Measurements from ENCODE around the gene ADGRV1.
"Not testable (repeated sequence)": the region's sequence is repeated elsewhere in the genome, so short reads cannot be mapped to it uniquely, and the experiment has no call there.

ADGRV1 gene

GRCh38 chr5:91038180-91038808 is 479.7 kb downstream of the ADGRV1 start:
- H3K9ac ChIP-seq (ENCODE audit: low read depth, low read length), result no peak overlapping the region; the same call in 1 of the 2 replicates
- H3K4me3 ChIP-seq (ENCODE audit: low read length), result no peak overlapping the region
- H3K27me3 ChIP-seq (ENCODE audit: insufficient read depth, low read length), result no peaks in the 10 kb centered on the region
- peak overlapping the region; percentile 9; the same call in 1 of the 2 replicates for H3K27ac ChIP-seq (ENCODE audit: low read depth, low read length)
- H3K9me3 ChIP-seq (ENCODE audit: insufficient read depth, low read depth, low read length), result no peaks in the 10 kb centered on the region; the same call in 1 of the 2 replicates
- peaks cover 23% of the 10 kb centered on the region for H3K4me1 ChIP-seq (ENCODE audit: insufficient read depth, low read length)
- H3K36me3 ChIP-seq (ENCODE audit: insufficient read depth, low read length), result 0 out of 2 replicates have a peak, but pooled peaks cover 5% of the 10 kb centered on the region
- 50% methylated on average over 2 of the region's 2 CpGs for WGBS

- peaks cover 23% of the 10 kb centered on the region for H3K4me1 ChIP-seq (ENCODE audit: insufficient read depth, low read length)
- 91% methylated on average over 1 of the region's 1 CpG for whole genome bisulfite sequencing
- H3K36me3 ChIP-seq (ENCODE audit: insufficient read depth, low read length); H3K9ac ChIP-seq (ENCODE audit: low read depth, low read length); H3K27ac ChIP-seq (ENCODE audit: low read depth, low read length); H3K27me3 ChIP-seq (ENCODE audit: insufficient read depth, low read length); H3K9me3 ChIP-seq (ENCODE audit: insufficient read depth, low read depth, low read length); H3K4me3 ChIP-seq (ENCODE audit: low read length): not testable (repeated sequence)
Measured at GRCh38 chr5:91041132-91041531, 482.5 kb downstream of the ADGRV1 start.

- no peaks in the 10 kb centered on the region for H3K27me3 ChIP-seq (ENCODE audit: insufficient read depth, low read length)
- H3K9me3 ChIP-seq (ENCODE audit: insufficient read depth, low read depth, low read length), result no peaks in the 10 kb centered on the region; the same call in 1 of the 2 replicates
- 0 out of 2 replicates have a peak, but pooled peaks cover 8% of the 10 kb centered on the region for H3K36me3 ChIP-seq (ENCODE audit: insufficient read depth, low read length)
- WGBS, result no CpG with 5 or more reads among the region's 1 CpG
- H3K4me3 ChIP-seq (ENCODE audit: low read length), result no peak overlapping the region
- H3K9ac ChIP-seq (ENCODE audit: low read depth, low read length), result no peak overlapping the region
- H3K27ac ChIP-seq (ENCODE audit: low read depth, low read length), result no peak overlapping the region
- H3K4me1 ChIP-seq (ENCODE audit: insufficient read depth, low read length), result peaks cover 18% of the 10 kb centered on the region
Measured at GRCh38 chr5:91042247-91042935, 483.8 kb downstream of the ADGRV1 start.

- no peak overlapping the region for H3K4me3 ChIP-seq (ENCODE audit: low read length)
- 0 out of 2 replicates have a peak, but pooled peaks cover 8% of the 10 kb centered on the region for H3K36me3 ChIP-seq (ENCODE audit: insufficient read depth, low read length)
- H3K9ac ChIP-seq (ENCODE audit: low read depth, low read length), result no peak overlapping the region
- 100% methylated on average over 2 of the region's 2 CpGs for WGBS
- peaks cover 13% of the 10 kb centered on the region for H3K4me1 ChIP-seq (ENCODE audit: insufficient read depth, low read length)
- no peaks in the 10 kb centered on the region; the same call in 1 of the 2 replicates for H3K9me3 ChIP-seq (ENCODE audit: insufficient read depth, low read depth, low read length)
- no peaks in the 10 kb centered on the region for H3K27me3 ChIP-seq (ENCODE audit: insufficient read depth, low read length)
- no peak overlapping the region for H3K27ac ChIP-seq (ENCODE audit: low read depth, low read length)
Measured at GRCh38 chr5:91042936-91043255, 484.3 kb downstream of the ADGRV1 start.

GRCh38 chr5:91048073-91048472 is 489.5 kb downstream of the ADGRV1 start:
- Histone ChIP-seq H3K9me3 (ENCODE audit: insufficient read depth, low read depth, low read length) (no peaks in the 10 kb centered on the region), H3K27ac (ENCODE audit: low read depth, low read length) (no peak overlapping the region), H3K36me3 (ENCODE audit: insufficient read depth, low read length) (0 out of 2 replicates have a peak, but pooled peaks cover 3% of the 10 kb centered on the region), H3K4me3 (ENCODE audit: low read length) (no peak overlapping the region), H3K27me3 (ENCODE audit: insufficient read depth, low read length) (no peaks in the 10 kb centered on the region), H3K9ac (ENCODE audit: low read depth, low read length) (no peak overlapping the region), H3K4me1 (ENCODE audit: insufficient read depth, low read length) (peaks cover 4% of the 10 kb centered on the region)

- H3K4me3 ChIP-seq (ENCODE audit: low read length), result no peak overlapping the region
- H3K4me1 ChIP-seq (ENCODE audit: insufficient read depth, low read length), result peaks cover 4% of the 10 kb centered on the region
- H3K9ac ChIP-seq (ENCODE audit: low read depth, low read length), result no peak overlapping the region
- H3K9me3 ChIP-seq (ENCODE audit: insufficient read depth, low read depth, low read length), result no peaks in the 10 kb centered on the region
- no peaks in the 10 kb centered on the region for H3K27me3 ChIP-seq (ENCODE audit: insufficient read depth, low read length)
- 0 out of 2 replicates have a peak, but pooled peaks cover 3% of the 10 kb centered on the region for H3K36me3 ChIP-seq (ENCODE audit: insufficient read depth, low read length)
- no peak overlapping the region for H3K27ac ChIP-seq (ENCODE audit: low read depth, low read length)
Measured at GRCh38 chr5:91049112-91049511, 490.5 kb downstream of the ADGRV1 start.

DNA sequence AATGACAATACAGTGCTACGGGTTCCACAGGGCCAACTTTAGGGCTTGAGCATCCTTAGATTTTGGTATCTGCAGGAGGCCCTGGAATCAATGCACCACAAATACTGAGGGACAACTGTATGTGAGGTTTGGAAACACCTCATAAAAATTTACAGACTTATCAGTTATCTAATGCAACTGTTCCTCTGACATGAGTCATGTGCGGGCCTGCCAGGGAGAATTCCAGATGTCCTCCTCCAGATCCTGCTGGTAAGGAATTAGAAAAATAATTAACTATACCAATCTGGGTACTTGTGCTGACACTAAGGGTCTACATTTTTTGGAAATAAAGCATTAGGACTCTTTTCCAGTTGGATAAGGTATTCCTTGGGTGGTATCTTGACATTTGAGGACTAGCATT is 491.2 kb downstream of the ADGRV1 start:
- Histone ChIP-seq H3K4me1 (ENCODE audit: insufficient read depth, low read length) (peaks cover 4% of the 10 kb centered on the region), H3K36me3 (ENCODE audit: insufficient read depth, low read length) (0 out of 2 replicates have a peak, but pooled peaks cover 3% of the 10 kb centered on the region), H3K4me3 (ENCODE audit: low read length) (no peak overlapping the region), H3K27ac (ENCODE audit: low read depth, low read length) (no peak overlapping the region), H3K9me3 (ENCODE audit: insufficient read depth, low read depth, low read length) (no peaks in the 10 kb centered on the region), H3K27me3 (ENCODE audit: insufficient read depth, low read length) (no peaks in the 10 kb centered on the region), H3K9ac (ENCODE audit: low read depth, low read length) (no peak overlapping the region)
- 91% methylated on average over 1 of the region's 2 CpGs for WGBS

DNA sequence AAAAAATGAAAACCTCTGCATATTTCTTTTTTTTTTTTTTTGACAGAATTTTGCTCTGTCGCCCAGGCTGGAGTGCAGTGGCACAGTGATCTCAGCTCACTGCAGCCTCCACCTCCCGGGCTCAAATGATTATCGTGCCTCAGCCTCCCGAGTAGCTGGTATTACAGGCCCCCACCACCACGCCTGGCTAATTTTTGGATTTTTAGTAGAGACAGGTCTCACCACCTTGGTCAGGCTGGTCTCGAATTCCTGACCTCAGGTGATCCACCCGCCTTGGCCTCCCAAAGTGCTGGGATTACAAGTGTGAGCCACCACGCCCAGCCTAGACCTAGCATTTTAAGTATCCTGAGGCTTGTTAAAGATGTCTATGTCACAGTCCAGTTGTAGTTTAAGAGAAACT is 493.8 kb downstream of the ADGRV1 start:
- H3K4me3 ChIP-seq (ENCODE audit: low read length); H3K27me3 ChIP-seq (ENCODE audit: insufficient read depth, low read length); H3K9me3 ChIP-seq (ENCODE audit: insufficient read depth, low read depth, low read length); H3K9ac ChIP-seq (ENCODE audit: low read depth, low read length); H3K27ac ChIP-seq (ENCODE audit: low read depth, low read length); H3K36me3 ChIP-seq (ENCODE audit: insufficient read depth, low read length); H3K4me1 ChIP-seq (ENCODE audit: insufficient read depth, low read length): not testable (repeated sequence)
- whole genome bisulfite sequencing, result 96% methylated on average over 8 of the region's 8 CpGs

- no peaks in the 10 kb centered on the region for H3K36me3 ChIP-seq (ENCODE audit: insufficient read depth, low read length)
- no peaks in the 10 kb centered on the region for H3K27me3 ChIP-seq (ENCODE audit: insufficient read depth, low read length)
- H3K4me1 ChIP-seq (ENCODE audit: insufficient read depth, low read length), result peaks cover 4% of the 10 kb centered on the region
- no peak overlapping the region for H3K27ac ChIP-seq (ENCODE audit: low read depth, low read length)
- no peaks in the 10 kb centered on the region for H3K9me3 ChIP-seq (ENCODE audit: insufficient read depth, low read depth, low read length)
- 95% methylated on average over 4 of the region's 4 CpGs for WGBS
- no peak overlapping the region for H3K4me3 ChIP-seq (ENCODE audit: low read length)
- H3K9ac ChIP-seq (ENCODE audit: low read depth, low read length), result no peak overlapping the region
Measured at GRCh38 chr5:91052977-91053740, 494.6 kb downstream of the ADGRV1 start.

DNA sequence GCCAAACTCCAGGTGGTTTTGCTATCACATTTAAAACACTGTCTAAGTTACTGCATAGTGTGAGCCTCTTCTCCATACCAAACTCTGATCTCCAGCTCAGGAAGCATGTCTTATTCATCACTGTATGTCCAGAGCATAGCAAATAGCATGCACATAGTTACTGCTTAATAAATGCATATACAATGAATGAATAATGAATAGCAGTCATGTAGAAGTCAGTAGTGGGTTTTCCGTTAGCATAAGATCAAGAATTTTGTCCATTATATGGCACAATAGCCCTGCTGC is 495.1 kb downstream of the ADGRV1 start:
- Histone ChIP-seq H3K9ac (ENCODE audit: low read depth, low read length) (no peak overlapping the region), H3K4me3 (ENCODE audit: low read length) (no peak overlapping the region), H3K36me3 (ENCODE audit: insufficient read depth, low read length) (no peaks in the 10 kb centered on the region), H3K4me1 (ENCODE audit: insufficient read depth, low read length) (no peaks in the 10 kb centered on the region), H3K9me3 (ENCODE audit: insufficient read depth, low read depth, low read length) (no peaks in the 10 kb centered on the region), H3K27ac (ENCODE audit: low read depth, low read length) (no peak overlapping the region), H3K27me3 (ENCODE audit: insufficient read depth, low read length) (no peaks in the 10 kb centered on the region)
- WGBS, result 95% methylated on average over 1 of the region's 1 CpG

DNA sequence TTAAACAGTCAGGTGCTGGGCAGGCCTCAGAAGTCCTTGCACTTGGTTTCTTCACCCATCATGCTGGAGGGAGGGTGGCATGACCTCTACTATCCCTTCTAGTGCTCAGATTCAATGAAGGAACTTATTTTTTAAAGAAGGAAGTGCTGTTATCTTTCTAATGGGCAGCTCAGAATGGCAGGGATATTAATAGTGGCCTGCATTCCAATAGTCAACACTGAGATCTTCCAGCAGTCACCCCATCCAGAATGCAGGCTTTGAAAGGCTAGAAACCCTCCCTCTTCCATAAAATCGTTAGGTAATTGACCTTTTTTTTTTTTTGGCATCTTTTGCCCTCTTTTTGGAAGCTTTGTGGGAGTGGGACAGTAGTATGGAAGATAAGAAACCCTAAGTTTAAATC is 499.6 kb downstream of the ADGRV1 start:
- H3K36me3 ChIP-seq (ENCODE audit: insufficient read depth, low read length), result no peaks in the 10 kb centered on the region
- no peaks in the 10 kb centered on the region for H3K4me1 ChIP-seq (ENCODE audit: insufficient read depth, low read length)
- no peaks in the 10 kb centered on the region for H3K27me3 ChIP-seq (ENCODE audit: insufficient read depth, low read length)
- no peak overlapping the region for H3K27ac ChIP-seq (ENCODE audit: low read depth, low read length)
- no peak overlapping the region for H3K9ac ChIP-seq (ENCODE audit: low read depth, low read length)
- H3K9me3 ChIP-seq (ENCODE audit: insufficient read depth, low read depth, low read length), result no peaks in the 10 kb centered on the region
- H3K4me3 ChIP-seq (ENCODE audit: low read length), result no peak overlapping the region
- 67% methylated on average over 1 of the region's 1 CpG for WGBS
